Endothelial cell of umbilical vein (primary cell): ENCODE measurements around the gene P2RY8. TPM values are rescaled to one million over a fixed set of nuclear protein-coding genes. Genes with fewer than 3 reads are reported as not detected.

Experiments used
- BruUV-seq: library from RNA; stranded (reverse); fragments of 400-500 nt; replicated peaks from 2 replicates; lab custom pipeline; 2021; lab: Mats Ljungman, UMichigan
- CTCF ChIA-PET: fragments of 300-600, 350-600 bp; sonication (Branson Sonifier 250); formaldehyde crosslinking; loops from one replicate; lab custom pipeline; 2021; ENCODE audit warnings: antibody characterized with exemption, inconsistent platforms; lab: Charles Lee
- POLR2A ChIA-PET: fragments of 300-600, 350-600 bp; sonication (Branson Sonifier 250); formaldehyde crosslinking; loops from one replicate; lab custom pipeline; 2021; ENCODE audit warnings: antibody characterized with exemption, inconsistent platforms; lab: Charles Lee
- DNase-seq: peaks from one replicate; pipeline ENCODE4 v3.0.0-alpha.2; 2011; ENCODE audit warnings: low read depth, low spot score
- FAIRE-seq: peaks from 2 replicates; lab custom pipeline; 2011; peaks lifted over from hg19 to GRCh38; lab: Jason Lieb, UNC
- H2AFZ ChIP-seq: 2 replicates; pipeline ENCODE4 v1.6.0; 2012; ENCODE audit warnings: low read depth, low read length, control low read depth, inconsistent platforms
- H3K27ac ChIP-seq: 2 replicates; pipeline ENCODE4 v1.5.1; 2011; ENCODE audit warnings: low read depth, mild to moderate bottlenecking, control low read depth, low read length, moderate library complexity; ENCODE audit not compliant: insufficient read depth
- H3K27me3 ChIP-seq, 2 experiments: 2 replicates each; pipeline versions ENCODE4 v1.6.0 to v1.6.1; 2011; ENCODE audit warnings: low read length in 2 of 2, mixed read lengths in 1 of 2; ENCODE audit not compliant: control insufficient read depth in 2 of 2, insufficient read depth in 2 of 2
- H3K36me3 ChIP-seq, 2 experiments: 2 replicates in 1 of 2; 3 replicates in 1 of 2; pipeline ENCODE4 v1.5.1; 2011; ENCODE audit warnings: low read length in 2 of 2, mild to moderate bottlenecking in 1 of 2, moderate library complexity in 1 of 2; ENCODE audit not compliant: control insufficient read depth in 2 of 2, insufficient read depth in 2 of 2; ENCODE audit errors: extremely low read depth in 1 of 2
- H3K4me1 ChIP-seq: 3 replicates; pipeline ENCODE4 v1.5.1; 2011; ENCODE audit warnings: mild to moderate bottlenecking, low read length; ENCODE audit not compliant: control insufficient read depth, insufficient read depth; ENCODE audit errors: extremely low read depth
- H3K4me2 ChIP-seq: 2 replicates; pipeline ENCODE4 v1.6.1; 2011; ENCODE audit warnings: low read length, control low read depth, mixed read lengths; ENCODE audit not compliant: insufficient read depth
- H3K4me3 ChIP-seq, 3 experiments: fragments of 200-600 bp in 1 of 3; sonication (generic), shearing (Covaris generic) in 1 of 3; replicated peaks in 1 of 3; 2 replicates each; pipeline ENCODE4 v1.5.1; 2011 to 2016; ENCODE audit warnings: control low read depth in 3 of 3, low read length in 3 of 3, mild to moderate bottlenecking in 2 of 3, inconsistent platforms in 1 of 3, low read depth in 1 of 3, moderate library complexity in 1 of 3; ENCODE audit not compliant: insufficient read depth in 1 of 3
- H3K79me2 ChIP-seq: 2 replicates; pipeline ENCODE4 v1.6.0; 2012; ENCODE audit warnings: low read length, inconsistent platforms; ENCODE audit not compliant: control insufficient read depth, insufficient read depth
- H3K9ac ChIP-seq: replicated peaks from 2 replicates; pipeline ENCODE3; 2011; ENCODE audit warnings: low read length, control low read depth; ENCODE audit not compliant: insufficient read depth; ENCODE audit errors: extremely low read depth
- H3K9me1 ChIP-seq: replicated peaks from 3 replicates; pipeline ENCODE4 v1.6.0; 2011; ENCODE audit warnings: mild to moderate bottlenecking, low read length; ENCODE audit not compliant: control insufficient read depth, insufficient read depth; ENCODE audit errors: extremely low read depth
- H3K9me3 ChIP-seq: replicated peaks from 2 replicates; pipeline ENCODE4 v1.5.1; 2012; ENCODE audit warnings: low read length, inconsistent platforms; ENCODE audit not compliant: control insufficient read depth, insufficient read depth
- H4K20me1 ChIP-seq: replicated peaks from 2 replicates; pipeline ENCODE3; 2011; ENCODE audit warnings: mild to moderate bottlenecking, low read length; ENCODE audit not compliant: control insufficient read depth, insufficient read depth; ENCODE audit errors: extremely low read depth
- EZH2 ChIP-seq: IDR thresholded peaks from 2 replicates; pipeline ENCODE4 v1.6.1; 2012; ENCODE audit warnings: borderline replicate concordance, low read depth, mild to moderate bottlenecking, moderate library complexity, low read length, inconsistent platforms; ENCODE audit not compliant: severe bottlenecking
- FOS ChIP-seq: IDR thresholded peaks from 2 replicates; pipeline ENCODE4 v1.6.1; 2011; ENCODE audit warnings: mild to moderate bottlenecking, low read length, moderate library complexity, borderline replicate concordance; ENCODE audit not compliant: insufficient read depth
- GATA2 ChIP-seq: IDR thresholded peaks from 2 replicates; pipeline ENCODE4 v1.7.0; 2011; ENCODE audit warnings: low read depth, mild to moderate bottlenecking, moderate library complexity, mixed read lengths, low read length; ENCODE audit not compliant: insufficient read length, insufficient read depth
- JUN ChIP-seq: IDR thresholded peaks from 2 replicates; pipeline ENCODE4 v1.6.1; 2011; ENCODE audit warnings: borderline replicate concordance, low read depth; ENCODE audit not compliant: insufficient read length, insufficient read depth
- MYC ChIP-seq: IDR thresholded peaks from one replicate; pipeline ENCODE4 v1.6.1; 2011; ENCODE audit warnings: mild to moderate bottlenecking, low read depth, low read length
- POLR2A ChIP-seq: IDR thresholded peaks from 2 replicates; pipeline ENCODE4 v1.6.1; 2012; ENCODE audit warnings: low read depth, mild to moderate bottlenecking, control low read depth, low read length
- POLR2AphosphoS5 ChIP-seq: IDR thresholded peaks from 2 replicates; pipeline ENCODE4 v1.6.1; 2012; ENCODE audit warnings: low read depth, mild to moderate bottlenecking, control low read depth, low read length, moderate library complexity; ENCODE audit not compliant: insufficient read depth
- dilution Hi-C: fragments of 300-500 bp; cut with MboI; formaldehyde crosslinking; loops from one replicate; pipeline ENCODE4 v1.15.0; 2019; ENCODE audit warnings: low sequenced_read_pairs; ENCODE audit not compliant: extremely low pct_ligation_motif_present
- intact Hi-C: fragments of 100-400 bp; cut with micrococcal nuclease; formaldehyde crosslinking; loops from one replicate; pipeline ENCODE4 v1.10.0; 2022
- polyA plus RNA-seq, 4 experiments: library from polyadenylated mRNA; depleted of rRNA in 3 of 4; stranded (reverse) in 3 of 4; unstranded in 1 of 4; fragments of >200 nt; gene quantifications; 2 replicates each; pipeline versions ENCODE4 v1.2.1 to v1.2.3, GENCODE V29; 2011 to 2012; ENCODE audit warnings: missing spikeins in 1 of 4
- total RNA-seq: library from RNA; stranded (reverse); gene quantifications from 2 replicates; pipeline ENCODE4 v1.2.3, GENCODE V29; 2021
- TF ChIP-seq, protein P1 (sequence below), 2 donors: IDR thresholded peaks; 1 replicate in 1 of 2; 2 replicates in 1 of 2; pipeline ENCODE4 v1.5.1; 2011; ENCODE audit warnings: low read length in 2 of 2, mild to moderate bottlenecking in 2 of 2, moderate library complexity in 2 of 2, control low read depth in 1 of 2, inconsistent platforms in 1 of 2, low read depth in 1 of 2; ENCODE audit not compliant: insufficient read depth in 1 of 2; ENCODE audit errors: extremely low read depth in 1 of 2
- TF ChIP-seq, protein P2 (sequence below): IDR thresholded peaks from 2 replicates; pipeline ENCODE4 v1.6.1; 2011; ENCODE audit not compliant: insufficient read depth, insufficient read length

P2RY8 gene
- total and polyA plus RNA-seq, 2 donors (not counting 3 experiments of a cell fraction or from before 2014, with no cell fraction given): not detected

- intact Hi-C loops: no loop called here
Observed at GRCh38 chrX:1485033-1485432, 52.0 kb downstream of the P2RY8 start.

More at GRCh38 chrX:1485033-1485432, 52.0 kb downstream of the P2RY8 start:
- no peak overlapping the region for H3K4me3 ChIP-seq
- no peaks in the 10 kb centered on the region for H3K27me3 ChIP-seq
- no peaks in the 10 kb centered on the region for H3K79me2 ChIP-seq
- H3K4me2 ChIP-seq: no peak overlapping the region
- DNase-seq (no peak), FAIRE-seq (no peak)
- no peaks in the 10 kb centered on the region for H3K36me3 ChIP-seq
- TF ChIP-seq, protein P1, sequence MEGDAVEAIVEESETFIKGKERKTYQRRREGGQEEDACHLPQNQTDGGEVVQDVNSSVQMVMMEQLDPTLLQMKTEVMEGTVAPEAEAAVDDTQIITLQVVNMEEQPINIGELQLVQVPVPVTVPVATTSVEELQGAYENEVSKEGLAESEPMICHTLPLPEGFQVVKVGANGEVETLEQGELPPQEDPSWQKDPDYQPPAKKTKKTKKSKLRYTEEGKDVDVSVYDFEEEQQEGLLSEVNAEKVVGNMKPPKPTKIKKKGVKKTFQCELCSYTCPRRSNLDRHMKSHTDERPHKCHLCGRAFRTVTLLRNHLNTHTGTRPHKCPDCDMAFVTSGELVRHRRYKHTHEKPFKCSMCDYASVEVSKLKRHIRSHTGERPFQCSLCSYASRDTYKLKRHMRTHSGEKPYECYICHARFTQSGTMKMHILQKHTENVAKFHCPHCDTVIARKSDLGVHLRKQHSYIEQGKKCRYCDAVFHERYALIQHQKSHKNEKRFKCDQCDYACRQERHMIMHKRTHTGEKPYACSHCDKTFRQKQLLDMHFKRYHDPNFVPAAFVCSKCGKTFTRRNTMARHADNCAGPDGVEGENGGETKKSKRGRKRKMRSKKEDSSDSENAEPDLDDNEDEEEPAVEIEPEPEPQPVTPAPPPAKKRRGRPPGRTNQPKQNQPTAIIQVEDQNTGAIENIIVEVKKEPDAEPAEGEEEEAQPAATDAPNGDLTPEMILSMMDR (IDR thresholded peaks at IDR 0.05; ENCODE audit: extremely low read depth in 1 of 2, insufficient read depth in 1 of 2, low read depth in 1 of 2, low read length in 2 of 2): no peak
- TF ChIP-seq, protein P2, sequence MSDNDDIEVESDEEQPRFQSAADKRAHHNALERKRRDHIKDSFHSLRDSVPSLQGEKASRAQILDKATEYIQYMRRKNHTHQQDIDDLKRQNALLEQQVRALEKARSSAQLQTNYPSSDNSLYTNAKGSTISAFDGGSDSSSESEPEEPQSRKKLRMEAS: no peak
- no peak for TF ChIP-seq MYC
- TF ChIP-seq POLR2A: no peak
- no peak for TF ChIP-seq GATA2
- TF ChIP-seq FOS: no peak
- TF ChIP-seq EZH2: no peak
- no peak for TF ChIP-seq POLR2AphosphoS5
- no peak for TF ChIP-seq JUN
- no peaks in the 10 kb centered on the region for H4K20me1 ChIP-seq
- H3K27ac ChIP-seq: no peak overlapping the region
- CTCF ChIA-PET: no interaction called here
- H3K4me1 ChIP-seq: peaks cover 3% of the 10 kb centered on the region
- H3K9me1 ChIP-seq: no peaks in the 10 kb centered on the region
- H2AFZ ChIP-seq: no peak overlapping the region
- no peaks in the 10 kb centered on the region for H3K9me3 ChIP-seq
- BruUV-seq: no TSS peak
- dilution Hi-C loops: no loop called here
- no peak overlapping the region for H3K9ac ChIP-seq
- POLR2A ChIA-PET: no interaction called here
